ENCODE measurements around the gene CAMK2B. TPM values are rescaled to one million over a fixed set of nuclear protein-coding genes. Genes with fewer than 3 reads are reported as not detected.

The CAMK2B gene
- total RNA-seq, 1 donor from 2014 or later = 0.23 TPM

- DNase-seq (ENCODE audit: low spot score) = no peak
These were observed 49.3 kb downstream of the CAMK2B start for GRCh38 chr7:44275957-44276570.

- no peak for DNase-seq (ENCODE audit: low spot score)
These were observed 50.2 kb downstream of the CAMK2B start for GRCh38 chr7:44275146-44275545.

GRCh38 chr7:44274623-44274975 is 50.8 kb downstream of the CAMK2B start:
- no peak for DNase-seq (ENCODE audit: low spot score)

GRCh38 chr7:44273681-44274622 is 51.4 kb downstream of the CAMK2B start:
- DNase-seq (ENCODE audit: low spot score) = no peak

GRCh38 chr7:44272981-44273380 is 52.4 kb downstream of the CAMK2B start:
- DNase-seq (ENCODE audit: low spot score) = no peak

- DNase-seq (ENCODE audit: low spot score) = no peak
These were observed 52.9 kb downstream of the CAMK2B start for GRCh38 chr7:44272456-44272855.

- DNase-seq (ENCODE audit: low spot score) = no peak
These were observed 55.4 kb downstream of the CAMK2B start for GRCh38 chr7:44269943-44270493.

GRCh38 chr7:44269417-44269816 is 56.0 kb downstream of the CAMK2B start:
- no peak for DNase-seq (ENCODE audit: low spot score)

GRCh38 chr7:44268671-44269070 is 56.7 kb downstream of the CAMK2B start:
- no peak for DNase-seq (ENCODE audit: low spot score)

GRCh38 chr7:44267719-44268421 is 57.5 kb downstream of the CAMK2B start:
- DNase-seq (ENCODE audit: low spot score) = no peak

GRCh38 chr7:44267178-44267577 is 58.2 kb downstream of the CAMK2B start:
- DNase-seq (ENCODE audit: low spot score) = no peak

GRCh38 chr7:44266526-44266925 is 58.9 kb downstream of the CAMK2B start:
- no peak for DNase-seq (ENCODE audit: low spot score)

GRCh38 chr7:44265728-44266127 is 59.7 kb downstream of the CAMK2B start:
- no peak for DNase-seq (ENCODE audit: low spot score)

- DNase-seq (ENCODE audit: low spot score) = no peak
These were observed 61.0 kb downstream of the CAMK2B start for GRCh38 chr7:44264221-44264931.

- DNase-seq (ENCODE audit: low spot score) = no peak
These were observed 61.9 kb downstream of the CAMK2B start for GRCh38 chr7:44263326-44264082.

- no peak for DNase-seq (ENCODE audit: low spot score)
These were observed 63.4 kb downstream of the CAMK2B start for GRCh38 chr7:44262031-44262430.

GRCh38 chr7:44261240-44261639 is 64.2 kb downstream of the CAMK2B start:
- DNase-seq (ENCODE audit: low spot score) = no peak

- peak; percentile 51 for DNase-seq (ENCODE audit: low spot score)
These were observed 65.6 kb downstream of the CAMK2B start for GRCh38 chr7:44259547-44260457.

GRCh38 chr7:44258865-44259546 is 66.4 kb downstream of the CAMK2B start:
- DNase-seq (ENCODE audit: low spot score) = no peak

Data from mucosa of gallbladder (tissue), 1 donor.